IPS-20b (cell line): Measurements from ENCODE around the gene NXPE4.
"Not testable (repeated sequence)": the region's sequence is repeated elsewhere in the genome, so short reads cannot be mapped to it uniquely, and the experiment has no call there.

Source experiments
- H3K27ac ChIP-seq: one replicate; pipeline ENCODE4 v1.5.1; 2013; ENCODE audit warnings: low read length
- H3K27me3 ChIP-seq: 2 replicates; pipeline ENCODE4 v1.6.1; 2013; ENCODE audit warnings: mild to moderate bottlenecking, low read length, inconsistent platforms; ENCODE audit not compliant: insufficient read depth
- H3K36me3 ChIP-seq: 2 replicates; pipeline ENCODE4 v1.6.1; 2013; ENCODE audit warnings: low read depth, mild to moderate bottlenecking, inconsistent platforms, low read length, moderate library complexity; ENCODE audit not compliant: insufficient read depth
- H3K4me1 ChIP-seq: 2 replicates; pipeline ENCODE4 v1.6.1; 2013; ENCODE audit warnings: mild to moderate bottlenecking, control low read depth, inconsistent platforms, low read length, moderate library complexity; ENCODE audit not compliant: insufficient read depth
- H3K4me3 ChIP-seq: 2 replicates; pipeline ENCODE4 v1.5.1; 2013; ENCODE audit warnings: mild to moderate bottlenecking, low read length, inconsistent platforms
- H3K9ac ChIP-seq: 2 replicates; pipeline ENCODE4 v1.6.1; 2013; ENCODE audit warnings: low read depth, mild to moderate bottlenecking, inconsistent platforms, low read length, moderate library complexity
- H3K9me3 ChIP-seq: 2 replicates; pipeline ENCODE4 v1.6.1; 2013; ENCODE audit warnings: mild to moderate bottlenecking, low read depth, low read length, inconsistent platforms; ENCODE audit not compliant: insufficient read depth

Gene NXPE4

DNA sequence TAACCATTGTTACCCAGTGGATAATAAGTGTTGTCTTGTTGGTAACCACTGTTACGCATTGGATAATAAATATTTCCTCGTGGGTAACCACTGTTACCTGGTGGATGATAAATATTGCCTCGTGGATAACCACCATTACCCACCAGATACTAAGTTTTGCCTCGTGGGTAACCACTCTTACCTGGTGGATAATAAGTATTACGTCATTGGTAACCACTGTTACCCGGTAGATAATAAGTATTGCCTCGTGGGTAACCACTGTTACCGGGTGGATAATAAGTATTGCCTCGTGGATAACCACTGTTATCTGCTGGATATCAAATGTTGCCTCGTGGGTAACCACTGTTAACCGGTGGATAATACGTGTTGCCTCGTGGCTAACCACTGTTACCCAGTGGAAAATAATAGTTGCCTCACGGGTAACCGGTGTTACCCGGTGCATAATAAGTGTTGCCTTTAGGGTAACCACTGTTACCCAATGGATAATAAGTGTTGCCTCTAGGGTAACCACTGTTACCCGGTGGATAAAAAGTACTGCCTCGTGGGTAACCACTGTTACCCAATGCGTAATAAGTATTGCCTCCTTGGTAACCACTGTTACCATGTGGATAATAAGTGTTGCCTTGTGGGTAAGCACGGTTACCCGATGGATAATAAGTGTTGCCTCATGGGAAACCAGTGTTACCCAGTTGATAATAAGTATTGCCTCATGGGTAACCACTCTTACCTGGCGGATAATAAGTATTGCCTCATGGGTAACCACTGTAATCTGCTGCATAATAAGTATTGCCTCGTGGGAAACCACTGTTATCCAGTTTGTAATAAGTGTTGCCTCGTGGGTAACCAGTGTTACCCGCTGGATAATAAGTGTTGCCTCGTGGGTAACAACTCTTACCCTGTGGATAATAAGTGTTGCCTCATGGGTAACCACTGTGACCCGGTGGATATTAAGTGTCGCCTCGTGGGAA is 21.9 kb upstream of the NXPE4 start:
- Histone ChIP-seq H3K36me3 (no peaks in the 10 kb centered on the region), H3K4me3 (no peak overlapping the region; the same call in 1 of the 2 replicates), H3K4me1 (no peaks in the 10 kb centered on the region), H3K9me3 (peaks cover 99% of the 10 kb centered on the region), H3K27me3 (no peaks in the 10 kb centered on the region), H3K27ac (no peak overlapping the region), H3K9ac (no peak overlapping the region)

- no peaks in the 10 kb centered on the region for H3K36me3 ChIP-seq
- no peak overlapping the region for H3K4me3 ChIP-seq
- no peak overlapping the region for H3K27ac ChIP-seq
- H3K9ac ChIP-seq = no peak overlapping the region
- H3K27me3 ChIP-seq = no peaks in the 10 kb centered on the region
- H3K9me3 ChIP-seq = peaks cover 99% of the 10 kb centered on the region
- no peaks in the 10 kb centered on the region for H3K4me1 ChIP-seq
Observed at GRCh38 chr11:114616516-114616915, 20.9 kb upstream of the NXPE4 start.

GRCh38 chr11:114615448-114616361 is 20.1 kb upstream of the NXPE4 start:
- H3K27ac ChIP-seq = no peak overlapping the region
- H3K27me3 ChIP-seq = no peaks in the 10 kb centered on the region
- no peak overlapping the region for H3K9ac ChIP-seq
- H3K9me3 ChIP-seq = peaks cover 99% of the 10 kb centered on the region
- no peaks in the 10 kb centered on the region for H3K4me1 ChIP-seq
- H3K4me3 ChIP-seq = no peak overlapping the region
- no peaks in the 10 kb centered on the region for H3K36me3 ChIP-seq

DNA sequence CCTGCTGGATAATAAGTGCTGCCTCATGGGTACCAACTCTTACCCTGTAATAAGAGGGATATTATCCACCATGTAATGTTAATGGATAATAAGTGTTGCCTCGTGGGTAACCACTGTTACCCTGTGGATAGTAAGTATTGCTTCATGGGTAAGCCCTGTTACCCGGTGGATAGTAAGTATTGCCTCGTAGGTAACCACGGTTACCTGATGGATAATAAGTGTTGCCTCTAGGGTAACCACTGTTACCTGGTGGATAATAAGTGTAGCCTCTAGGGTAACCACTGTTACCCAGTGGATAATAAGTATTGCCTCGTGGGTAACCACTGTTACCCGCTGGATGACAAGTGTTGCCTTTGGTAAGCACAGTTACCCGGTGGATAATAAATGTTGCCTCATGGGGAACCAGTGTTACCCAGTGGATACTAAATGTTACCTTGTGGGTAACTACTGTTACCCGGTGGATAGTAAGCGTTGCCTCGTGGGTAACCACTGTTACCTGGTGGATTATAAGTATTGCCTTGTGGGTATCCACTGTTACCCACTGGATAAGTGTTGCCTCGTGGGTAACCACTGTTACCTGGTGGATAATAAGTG is 18.6 kb upstream of the NXPE4 start:
- Histone ChIP-seq H3K36me3 (no peaks in the 10 kb centered on the region), H3K4me3 (no peak overlapping the region), H3K27ac (no peak overlapping the region), H3K9me3 (peaks cover 99% of the 10 kb centered on the region), H3K27me3 (no peaks in the 10 kb centered on the region), H3K4me1 (no peaks in the 10 kb centered on the region), H3K9ac (no peak overlapping the region)

- not testable (repeated sequence) for H3K9ac ChIP-seq, H3K27ac ChIP-seq, H3K4me1 ChIP-seq, H3K4me3 ChIP-seq, H3K36me3 ChIP-seq, H3K27me3 ChIP-seq
- peaks cover 99% of the 10 kb centered on the region for H3K9me3 ChIP-seq
Observed at GRCh38 chr11:114613094-114613493, 17.5 kb upstream of the NXPE4 start.

GRCh38 chr11:114612686-114613085 is 17.1 kb upstream of the NXPE4 start:
- no peak overlapping the region for H3K4me3 ChIP-seq

DNA sequence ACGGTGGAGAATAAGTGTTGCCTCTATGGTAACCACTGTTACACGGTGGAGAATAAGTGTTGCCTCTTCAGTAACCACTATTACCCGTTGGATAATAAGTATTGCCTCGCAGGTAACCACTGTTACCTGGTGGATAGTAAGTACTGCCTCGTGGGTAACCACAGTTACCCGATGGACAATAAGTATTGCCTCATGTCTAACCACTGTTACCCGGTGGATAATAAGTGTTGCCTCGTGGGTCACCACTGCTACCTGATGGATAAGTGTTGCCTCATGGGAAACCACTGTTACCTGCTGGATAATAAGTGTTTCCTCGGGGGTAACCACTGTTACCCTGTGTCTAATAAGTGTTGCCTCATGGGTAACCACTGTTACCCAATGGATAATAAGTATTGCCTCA is 16.6 kb upstream of the NXPE4 start:
- peaks cover 97% of the 10 kb centered on the region for H3K9me3 ChIP-seq
- H3K4me1 ChIP-seq, H3K27me3 ChIP-seq, H3K9ac ChIP-seq, H3K27ac ChIP-seq, H3K4me3 ChIP-seq, H3K36me3 ChIP-seq: not testable (repeated sequence)

More at GRCh38 chr11:114612686-114613085, 17.1 kb upstream of the NXPE4 start:
- Histone ChIP-seq H3K27me3 (no peaks in the 10 kb centered on the region), H3K36me3 (no peaks in the 10 kb centered on the region), H3K4me1 (no peaks in the 10 kb centered on the region), H3K9ac (no peak overlapping the region), H3K9me3 (peaks cover 98% of the 10 kb centered on the region), H3K27ac (no peak overlapping the region)

DNA sequence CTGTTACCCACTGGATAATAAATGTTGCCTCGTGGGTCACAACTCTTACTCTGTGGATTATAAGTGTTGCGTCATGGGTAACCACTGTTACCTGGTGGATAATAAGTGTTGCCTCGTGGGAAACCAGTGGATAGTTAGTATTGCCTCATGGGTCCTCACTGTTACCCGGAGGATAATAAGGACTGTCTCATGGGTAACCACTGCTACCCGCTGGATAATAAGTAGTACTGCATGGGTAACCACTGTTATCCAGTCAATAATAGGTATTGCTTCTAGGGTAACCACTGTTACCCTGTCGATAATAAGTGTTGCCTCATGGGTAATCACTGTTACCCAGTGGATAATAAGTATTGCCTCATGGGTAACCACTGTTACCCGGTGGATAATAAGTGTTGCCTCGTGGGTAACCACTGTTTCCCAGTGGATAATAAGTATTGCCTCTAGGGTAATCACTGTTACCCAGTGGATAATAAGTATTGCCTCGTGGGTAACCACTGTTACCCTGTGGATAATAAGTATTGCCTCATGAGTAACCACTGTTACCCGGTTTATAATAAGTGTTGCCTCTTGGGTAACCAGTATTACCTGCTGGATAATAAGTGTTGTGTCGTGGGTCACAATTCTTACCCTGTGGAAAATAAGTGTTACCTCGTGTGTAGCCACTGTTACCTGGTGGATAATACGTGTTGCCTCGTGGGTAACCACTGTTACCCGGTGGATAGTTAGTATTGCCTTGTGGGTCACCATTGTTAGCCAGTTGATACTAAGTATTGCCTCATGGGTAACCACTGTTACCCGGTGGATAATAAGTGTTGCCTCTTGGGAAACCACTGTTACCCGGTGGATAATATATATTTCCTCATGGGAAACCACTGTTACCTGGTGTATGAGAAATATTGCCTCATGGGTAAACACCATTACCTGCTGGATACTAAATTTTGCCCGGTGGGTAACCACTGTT is 15.7 kb upstream of the NXPE4 start:
- no peak overlapping the region for H3K27ac ChIP-seq
- peaks cover 97% of the 10 kb centered on the region for H3K9me3 ChIP-seq
- H3K9ac ChIP-seq = no peak overlapping the region
- no peaks in the 10 kb centered on the region for H3K27me3 ChIP-seq
- no peaks in the 10 kb centered on the region for H3K36me3 ChIP-seq
- H3K4me3 ChIP-seq = no peak overlapping the region
- H3K4me1 ChIP-seq = no peaks in the 10 kb centered on the region

GRCh38 chr11:114610550-114610949 is 15.0 kb upstream of the NXPE4 start:
- no peak overlapping the region for H3K27ac ChIP-seq
- H3K9me3 ChIP-seq = peaks cover 97% of the 10 kb centered on the region
- no peak overlapping the region for H3K4me3 ChIP-seq
- H3K4me1 ChIP-seq = no peaks in the 10 kb centered on the region
- H3K27me3 ChIP-seq = no peaks in the 10 kb centered on the region
- H3K36me3 ChIP-seq = no peaks in the 10 kb centered on the region
- no peak overlapping the region for H3K9ac ChIP-seq

- Histone ChIP-seq H3K4me3 (0 out of 2 replicates have a peak overlapping the region, but pooled peaks have one; percentile 11), H3K4me1 (no peaks in the 10 kb centered on the region), H3K27me3 (no peaks in the 10 kb centered on the region), H3K36me3 (no peaks in the 10 kb centered on the region), H3K9ac (no peak overlapping the region), H3K27ac (no peak overlapping the region), H3K9me3 (peaks cover 97% of the 10 kb centered on the region)
Observed at GRCh38 chr11:114609429-114609828, 13.8 kb upstream of the NXPE4 start.
